Progenitor cell of endocrine pancreas (in vitro differentiated cells): ENCODE measurements around the gene RABAC1. TPM values are rescaled to one million over a fixed set of nuclear protein-coding genes. Genes with fewer than 3 reads are reported as not detected.
"Not testable (repeated sequence)": the region's sequence is repeated elsewhere in the genome, so short reads cannot be mapped to it uniquely, and the experiment has no call there.

ENCODE experiments used
- DNase-seq: peaks from one replicate; pipeline ENCODE4 v3.0.0; 2021; ENCODE audit warnings: low spot score; ENCODE audit not compliant: unreplicated experiment
- H3K27ac Mint-ChIP-seq: 2 replicates; pipeline ENCODE4 v1.8.0; 2021; ENCODE audit warnings: mild to moderate bottlenecking, moderate library complexity, mixed read lengths
- H3K27me3 Mint-ChIP-seq: 2 replicates; pipeline ENCODE4 v1.8.0; 2021; ENCODE audit warnings: mixed read lengths
- H3K36me3 Mint-ChIP-seq: 2 replicates; pipeline ENCODE4 v1.8.0; 2022; ENCODE audit warnings: mixed read lengths; ENCODE audit not compliant: insufficient read depth
- H3K4me1 Mint-ChIP-seq: 2 replicates; pipeline ENCODE4 v1.8.0; 2021; ENCODE audit warnings: low read depth, mixed read lengths
- H3K4me3 Mint-ChIP-seq: 2 replicates; pipeline ENCODE4 v1.8.0; 2021; ENCODE audit warnings: low read depth, mild to moderate bottlenecking, moderate library complexity, mixed read lengths
- H3K9me3 Mint-ChIP-seq: 2 replicates; pipeline ENCODE4 v1.8.0; 2021; ENCODE audit warnings: low read depth, mixed read lengths
- total RNA-seq: library from RNA; stranded (reverse); gene quantifications from 2 replicates; pipeline ENCODE4 v1.2.1, GENCODE V29; 2021
- TF ChIP-seq, protein P1 (sequence below): fragments of 200-600 bp; sonication (generic); IDR thresholded peaks from one replicate; pipeline ENCODE4 v1.5.0; 2021; ENCODE audit warnings: antibody characterized with exemption, mild to moderate bottlenecking; ENCODE audit not compliant: unreplicated experiment

Gene RABAC1
- total RNA-seq, 1 donor from 2014 or later: 86.6 TPM

GRCh38 chr19:41941410-41942202, 17.5 kb downstream of the RABAC1 start:
- Mint-ChIP-seq H3K4me3 (peak overlapping the region; percentile 67), H3K9me3 (no peaks in the 10 kb centered on the region), H3K27me3 (peaks cover 23% of the 10 kb centered on the region), H3K27ac (no peak overlapping the region), H3K36me3 (no peaks in the 10 kb centered on the region), H3K4me1 (peaks cover 5% of the 10 kb centered on the region)
- TF ChIP-seq, protein P1, sequence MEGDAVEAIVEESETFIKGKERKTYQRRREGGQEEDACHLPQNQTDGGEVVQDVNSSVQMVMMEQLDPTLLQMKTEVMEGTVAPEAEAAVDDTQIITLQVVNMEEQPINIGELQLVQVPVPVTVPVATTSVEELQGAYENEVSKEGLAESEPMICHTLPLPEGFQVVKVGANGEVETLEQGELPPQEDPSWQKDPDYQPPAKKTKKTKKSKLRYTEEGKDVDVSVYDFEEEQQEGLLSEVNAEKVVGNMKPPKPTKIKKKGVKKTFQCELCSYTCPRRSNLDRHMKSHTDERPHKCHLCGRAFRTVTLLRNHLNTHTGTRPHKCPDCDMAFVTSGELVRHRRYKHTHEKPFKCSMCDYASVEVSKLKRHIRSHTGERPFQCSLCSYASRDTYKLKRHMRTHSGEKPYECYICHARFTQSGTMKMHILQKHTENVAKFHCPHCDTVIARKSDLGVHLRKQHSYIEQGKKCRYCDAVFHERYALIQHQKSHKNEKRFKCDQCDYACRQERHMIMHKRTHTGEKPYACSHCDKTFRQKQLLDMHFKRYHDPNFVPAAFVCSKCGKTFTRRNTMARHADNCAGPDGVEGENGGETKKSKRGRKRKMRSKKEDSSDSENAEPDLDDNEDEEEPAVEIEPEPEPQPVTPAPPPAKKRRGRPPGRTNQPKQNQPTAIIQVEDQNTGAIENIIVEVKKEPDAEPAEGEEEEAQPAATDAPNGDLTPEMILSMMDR: no peak
- no peak for DNase-seq

DNA sequence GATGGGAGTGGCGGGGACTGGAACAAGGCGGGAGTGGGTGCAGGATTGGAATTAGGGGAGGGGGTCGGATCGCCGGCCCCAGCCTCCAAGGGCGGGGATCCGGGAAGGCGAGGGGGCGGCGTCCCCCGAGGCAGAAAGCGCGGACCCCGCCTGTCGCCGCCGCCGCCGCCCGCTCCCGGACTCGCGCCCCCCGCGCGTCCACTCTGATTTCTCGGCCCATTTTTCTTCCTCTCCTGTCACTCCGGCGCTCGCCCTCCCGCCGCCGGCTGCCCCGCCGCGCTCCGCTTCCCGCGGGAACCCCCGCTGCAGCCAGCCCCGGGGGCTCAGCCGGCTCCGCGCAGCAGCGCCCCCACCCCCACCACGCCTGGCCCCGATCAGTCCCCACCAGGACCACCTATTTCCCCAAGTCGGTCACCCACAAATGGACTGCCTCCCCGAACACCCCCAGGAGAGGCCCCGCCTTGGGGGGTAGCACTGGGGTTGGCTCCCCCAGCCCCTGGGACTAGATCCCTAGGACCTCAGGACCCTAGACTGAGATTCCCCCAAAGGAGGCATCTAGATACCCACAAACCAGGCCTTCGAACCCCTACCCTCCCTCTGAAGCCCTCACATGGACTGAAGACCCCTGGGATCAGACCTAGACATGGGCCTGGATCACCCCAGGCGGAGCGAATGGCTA, 18.3 kb downstream of the RABAC1 start:
- Mint-ChIP-seq H3K27ac (peak overlapping the region; percentile 74), H3K9me3 (no peaks in the 10 kb centered on the region)
- no peak for DNase-seq

DNA sequence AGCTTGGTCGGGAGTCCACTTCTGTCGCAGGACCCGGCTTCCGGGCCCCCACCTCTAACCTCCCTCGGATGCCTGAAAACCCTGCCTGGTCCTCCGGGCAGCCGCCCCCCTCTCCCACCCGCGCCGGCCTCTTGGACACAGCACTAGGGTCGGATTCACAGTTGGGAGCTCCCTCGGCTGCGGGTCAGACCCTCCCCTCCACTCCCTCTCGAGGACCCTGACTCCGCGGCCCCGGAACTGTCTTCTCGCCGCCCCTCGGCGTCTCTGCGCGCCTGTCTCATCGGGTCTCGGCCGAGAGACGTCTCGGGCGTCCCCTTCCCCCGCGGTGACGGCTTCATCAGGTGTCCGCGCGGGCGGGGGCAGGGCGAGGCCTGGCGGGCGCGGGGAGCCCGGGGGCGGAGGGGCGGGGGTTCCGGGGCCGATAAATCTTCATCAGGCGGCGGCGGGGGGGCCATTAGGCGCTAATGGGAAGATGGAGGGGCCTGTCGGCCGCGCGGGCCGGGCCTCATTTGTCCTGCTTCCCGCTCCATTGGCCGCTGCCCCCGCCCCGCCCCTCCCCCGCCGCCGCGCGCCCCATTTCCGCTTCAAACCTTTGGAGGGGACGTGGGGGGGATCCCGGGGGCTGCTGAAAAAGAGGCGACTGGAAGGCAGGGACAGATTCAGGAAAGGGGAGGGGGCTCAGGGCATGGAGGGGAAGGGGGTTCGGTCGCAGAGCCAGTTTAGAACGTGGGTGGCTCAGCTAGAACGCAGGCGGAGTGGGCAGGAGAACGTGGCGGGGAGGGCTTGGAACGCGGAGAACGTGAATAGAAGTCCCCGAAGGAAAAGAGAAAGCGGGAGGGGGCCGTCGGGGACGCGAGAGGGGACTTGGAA, 19.0 kb downstream of the RABAC1 start:
- no peaks in the 10 kb centered on the region for H3K36me3 Mint-ChIP-seq
- H3K27me3 Mint-ChIP-seq: peaks cover 35% of the 10 kb centered on the region
- H3K4me3 Mint-ChIP-seq: peak overlapping the region; percentile 80
- peak overlapping the region; percentile 74 for H3K27ac Mint-ChIP-seq
- peak; percentile 26 for DNase-seq
- H3K4me1 Mint-ChIP-seq: peaks cover 7% of the 10 kb centered on the region
- no peaks in the 10 kb centered on the region for H3K9me3 Mint-ChIP-seq
- TF ChIP-seq, protein P1: no peak

More for the DNA sequence above, 18.3 kb downstream of the RABAC1 start:
- Mint-ChIP-seq H3K4me3 (peak overlapping the region; percentile 80), H3K36me3 (no peaks in the 10 kb centered on the region), H3K27me3 (peaks cover 29% of the 10 kb centered on the region), H3K4me1 (peaks cover 7% of the 10 kb centered on the region)
- TF ChIP-seq, protein P1: no peak

DNA sequence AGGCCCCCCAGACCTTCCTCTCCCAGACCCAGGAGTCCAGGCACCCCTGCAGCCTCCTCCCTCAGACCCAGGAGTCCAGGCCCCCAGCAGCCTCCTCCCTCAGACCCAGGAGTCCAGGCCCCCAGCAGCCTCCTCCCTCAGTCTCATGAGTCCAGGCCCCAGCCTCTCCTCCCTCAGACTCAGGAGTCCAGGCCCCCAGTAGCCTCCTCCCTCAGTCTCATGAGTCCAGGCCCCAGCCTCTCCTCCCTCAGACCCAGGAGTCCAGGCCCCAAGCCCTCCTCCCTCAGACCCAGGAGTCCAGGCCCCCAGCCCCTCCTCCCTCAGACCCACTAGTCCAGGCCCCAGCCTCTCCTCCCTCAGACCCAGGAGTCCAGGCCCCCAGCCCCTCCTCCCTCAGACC, 19.9 kb downstream of the RABAC1 start:
- H3K4me1 Mint-ChIP-seq, H3K4me3 Mint-ChIP-seq, DNase-seq, H3K9me3 Mint-ChIP-seq, H3K36me3 Mint-ChIP-seq, H3K27ac Mint-ChIP-seq: not testable (repeated sequence)
- peaks cover 39% of the 10 kb centered on the region for H3K27me3 Mint-ChIP-seq

GRCh38 chr19:41937525-41938468, 21.3 kb downstream of the RABAC1 start:
- no peak for DNase-seq
- peak overlapping the region; percentile 0 for H3K4me3 Mint-ChIP-seq
- H3K4me1 Mint-ChIP-seq: peaks cover 11% of the 10 kb centered on the region
- H3K27me3 Mint-ChIP-seq: peaks cover 49% of the 10 kb centered on the region
- peak overlapping the region; percentile 5 for H3K27ac Mint-ChIP-seq
- H3K9me3 Mint-ChIP-seq: no peaks in the 10 kb centered on the region
- TF ChIP-seq, protein P1: no peak
- no peaks in the 10 kb centered on the region for H3K36me3 Mint-ChIP-seq
